GM18520 (cell line): ENCODE data around the gene DCAF6.
"Not testable (repeated sequence)": the region's sequence is repeated elsewhere in the genome, so short reads cannot be mapped to it uniquely, and the experiment has no call there.

Experiments used
- ATAC-seq: cut with Tn5 transposase; IDR thresholded peaks from one replicate; pipeline ENCODE4 v1.9.1; 2021; ENCODE audit not compliant: unreplicated experiment

The DCAF6 gene

DNA sequence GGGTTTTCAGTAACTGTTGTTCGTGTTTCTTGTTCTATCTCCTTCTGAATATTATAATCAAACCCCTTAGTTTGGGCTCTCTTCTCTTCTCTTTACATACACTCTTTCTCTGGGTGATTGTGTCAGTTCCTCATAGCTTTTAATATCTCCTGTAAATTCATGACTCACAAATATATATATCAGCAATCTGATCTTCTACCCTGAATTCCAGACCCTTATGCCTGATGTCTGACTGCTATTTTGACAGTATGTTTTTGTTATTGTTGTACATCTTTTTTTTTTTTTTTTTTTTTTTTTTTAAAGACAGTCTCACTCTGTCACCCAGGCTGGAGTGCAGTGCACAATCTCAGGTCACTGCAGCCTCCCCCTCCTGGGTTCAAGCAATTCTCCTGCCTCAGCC is 71.2 kb downstream of the DCAF6 start:
- ATAC-seq, result no peak

DNA sequence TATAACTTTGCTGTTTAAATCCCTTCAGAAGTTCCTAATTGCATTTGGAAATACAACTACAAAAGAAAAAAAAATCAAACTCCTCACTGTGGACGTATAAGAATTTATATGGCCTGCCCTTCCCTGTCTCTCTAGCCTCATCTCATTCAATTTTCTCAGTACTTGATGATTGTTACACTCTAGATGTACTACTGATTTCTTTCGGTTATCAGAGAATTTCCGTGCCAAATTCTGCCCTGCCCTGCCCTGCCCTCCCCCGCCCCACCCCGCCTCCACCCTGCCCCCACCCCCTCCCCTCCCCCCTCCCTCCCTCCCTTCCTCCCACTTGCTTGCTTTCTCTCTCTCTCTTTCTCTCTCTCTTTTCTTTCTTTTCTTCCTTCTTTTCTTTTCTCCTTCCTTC is 72.1 kb downstream of the DCAF6 start:
- ATAC-seq, result no peak

DNA sequence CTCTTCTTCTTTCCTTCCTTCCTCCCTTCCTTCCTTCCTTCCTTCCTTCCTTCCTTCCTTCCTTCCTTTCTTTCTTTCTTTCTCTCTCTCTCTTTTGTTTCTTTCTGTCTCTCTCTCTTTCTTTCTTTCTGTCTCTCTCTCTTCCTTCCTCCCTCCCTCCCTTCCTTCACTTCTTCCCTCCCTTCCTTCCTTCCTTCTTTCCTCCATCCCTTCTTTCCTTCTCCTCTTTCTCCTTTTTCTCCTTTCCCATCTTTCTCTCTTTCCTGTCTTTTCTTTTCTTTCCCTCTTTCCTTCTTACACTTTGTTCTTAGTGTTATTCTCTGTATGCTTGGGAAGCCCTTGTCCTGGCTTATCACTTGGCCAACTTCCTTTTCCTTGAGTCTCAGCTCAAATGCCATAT is 72.8 kb downstream of the DCAF6 start:
- ATAC-seq, result no peak

DNA sequence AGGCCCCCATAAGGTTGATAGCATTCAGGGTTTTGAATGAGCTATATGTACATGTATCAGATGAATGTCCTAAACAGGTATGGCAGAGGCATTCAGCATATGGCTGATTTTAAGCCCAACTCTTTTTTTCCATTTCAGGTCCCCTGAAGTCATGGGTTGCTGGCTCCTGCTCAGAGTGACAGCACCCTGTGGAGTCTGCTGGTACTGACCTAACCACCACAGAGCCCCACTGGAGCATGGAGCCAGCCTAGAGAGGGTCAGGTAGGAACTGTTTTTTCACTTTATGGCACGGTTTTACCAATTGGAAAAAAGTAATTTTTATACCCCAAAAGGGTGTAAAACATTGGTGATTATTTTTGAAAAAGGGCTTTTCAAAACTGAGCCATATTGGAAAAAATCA is 82.9 kb downstream of the DCAF6 start:
- ATAC-seq, result no peak

DNA sequence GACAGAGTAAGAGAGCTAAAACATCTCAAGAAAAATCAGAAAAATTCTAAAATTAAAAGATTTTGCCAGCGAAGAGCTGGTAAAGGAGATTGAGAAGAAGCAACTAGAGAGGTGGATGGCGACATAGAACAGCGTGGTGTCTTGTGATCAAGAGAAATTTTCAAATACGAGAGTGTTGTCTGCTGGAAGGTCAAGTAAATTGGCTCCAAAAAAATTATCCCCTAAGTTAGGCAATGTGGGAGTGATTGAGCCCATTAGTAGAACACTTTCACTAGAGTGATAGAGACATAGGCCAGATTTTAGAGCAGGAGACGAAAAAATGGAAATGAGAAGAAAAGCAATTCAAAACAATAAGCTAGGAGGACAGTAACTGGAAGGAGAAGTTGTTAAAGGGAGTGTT is 94.7 kb downstream of the DCAF6 start:
- ATAC-seq, result no peak

- ATAC-seq, result no peak
These were observed 95.1 kb downstream of the DCAF6 start for GRCh38 chr1:168031627-168032026.

GRCh38 chr1:168032029-168032428 is 95.5 kb downstream of the DCAF6 start:
- ATAC-seq, result no peak

- no peak for ATAC-seq
These were observed 98.9 kb downstream of the DCAF6 start for GRCh38 chr1:168035345-168035744.

DNA sequence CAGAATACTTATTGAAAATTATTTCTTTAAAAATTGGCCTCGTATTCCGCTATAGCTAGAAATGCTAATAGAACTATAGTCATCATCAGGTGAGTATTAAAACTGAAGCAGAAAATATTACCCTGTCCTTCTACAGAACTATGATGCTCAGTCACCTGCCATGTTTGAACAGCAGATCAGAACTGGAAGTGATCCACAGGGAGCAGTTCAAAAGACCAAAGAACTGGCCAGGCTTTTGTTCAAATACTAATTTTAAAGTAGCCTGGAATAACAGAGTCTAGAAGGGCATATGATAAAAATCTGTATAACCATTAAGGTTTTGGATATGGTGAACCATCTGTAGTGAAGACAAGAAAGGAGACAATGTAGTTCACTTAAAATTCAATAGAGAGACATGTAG is 105.9 kb downstream of the DCAF6 start:
- no peak for ATAC-seq

GRCh38 chr1:168045311-168045710 is 108.8 kb downstream of the DCAF6 start:
- no peak for ATAC-seq

- no peak for ATAC-seq
These were observed 113.8 kb downstream of the DCAF6 start for GRCh38 chr1:168050307-168050706.

DNA sequence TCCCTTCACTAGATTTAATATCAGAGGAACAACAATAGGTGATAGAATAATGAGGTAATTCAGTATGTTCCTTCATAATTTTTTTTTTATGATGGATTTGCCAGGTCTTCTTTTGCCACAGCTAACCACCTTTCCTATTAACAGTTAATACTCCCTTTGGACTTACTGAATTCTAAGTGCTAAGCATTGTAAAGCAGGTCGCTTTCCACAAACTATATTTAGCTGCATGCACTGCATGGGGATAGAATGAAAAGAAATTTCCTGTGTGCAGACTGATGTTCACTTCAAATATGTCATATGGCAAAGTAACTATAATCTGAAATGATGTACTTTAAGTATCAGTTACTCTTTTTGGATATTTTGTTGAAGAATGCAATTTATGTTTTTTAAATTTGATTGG is 114.4 kb downstream of the DCAF6 start:
- no peak for ATAC-seq

DNA sequence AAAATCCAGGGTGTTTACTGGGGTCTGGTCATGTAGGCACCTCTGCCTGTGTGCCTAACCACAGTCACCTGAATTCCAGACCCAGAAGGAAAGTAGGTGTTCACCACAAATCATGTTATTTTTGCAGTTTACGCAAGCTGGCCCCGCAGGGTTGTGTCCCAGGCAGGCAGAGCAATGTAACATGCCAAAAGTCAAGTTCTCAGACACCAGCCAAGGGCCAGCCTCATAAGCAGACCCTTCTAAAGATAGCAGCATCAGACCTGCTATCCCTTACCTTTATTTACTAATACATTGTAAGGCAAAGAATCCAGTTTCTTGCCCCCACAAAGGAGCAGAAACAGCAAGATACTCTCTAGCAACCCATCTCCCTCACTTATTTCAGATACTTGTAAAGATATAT is 117.2 kb downstream of the DCAF6 start:
- ATAC-seq, result no peak

- no peak for ATAC-seq
These were observed 117.6 kb downstream of the DCAF6 start for GRCh38 chr1:168054117-168054516.

DNA sequence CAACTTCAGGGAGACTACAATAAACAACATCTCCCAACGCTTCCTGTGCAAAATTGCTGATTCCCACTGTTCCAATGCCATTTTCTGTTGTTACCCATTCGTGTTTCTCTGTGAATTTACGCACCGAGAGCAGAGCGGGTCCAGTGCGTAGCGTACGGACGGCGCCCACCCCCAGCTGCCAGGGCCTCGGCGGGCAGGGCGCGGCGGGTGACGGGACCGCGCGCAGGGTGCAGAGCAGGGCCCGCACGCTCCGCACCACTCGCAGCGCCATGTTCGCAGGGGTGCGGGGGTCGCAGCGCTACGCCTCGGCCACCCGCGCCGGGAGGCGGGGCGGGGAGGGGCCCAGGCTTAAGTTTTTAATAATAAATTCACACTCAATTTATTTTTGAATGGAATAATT is 119.7 kb downstream of the DCAF6 start:
- ATAC-seq, result not testable (repeated sequence)

DNA sequence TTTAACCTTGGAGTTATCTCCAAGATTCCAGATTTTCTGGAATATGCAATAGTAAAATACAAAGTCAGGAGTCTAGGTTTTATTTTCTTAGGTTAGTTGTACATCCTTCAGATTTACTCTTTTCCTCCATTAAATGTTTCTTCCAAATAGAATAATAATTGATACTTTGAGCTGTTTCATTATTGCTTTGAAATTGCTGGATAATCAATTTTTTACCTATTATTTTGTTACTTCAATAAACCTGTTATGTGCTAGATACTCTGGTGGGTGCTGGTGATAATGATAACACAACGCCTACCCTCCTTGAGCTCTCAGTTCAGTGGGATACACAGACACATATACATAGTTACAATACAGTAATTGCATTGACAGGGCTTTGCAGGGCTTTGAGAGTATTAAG is 120.9 kb downstream of the DCAF6 start:
- ATAC-seq, result no peak

DNA sequence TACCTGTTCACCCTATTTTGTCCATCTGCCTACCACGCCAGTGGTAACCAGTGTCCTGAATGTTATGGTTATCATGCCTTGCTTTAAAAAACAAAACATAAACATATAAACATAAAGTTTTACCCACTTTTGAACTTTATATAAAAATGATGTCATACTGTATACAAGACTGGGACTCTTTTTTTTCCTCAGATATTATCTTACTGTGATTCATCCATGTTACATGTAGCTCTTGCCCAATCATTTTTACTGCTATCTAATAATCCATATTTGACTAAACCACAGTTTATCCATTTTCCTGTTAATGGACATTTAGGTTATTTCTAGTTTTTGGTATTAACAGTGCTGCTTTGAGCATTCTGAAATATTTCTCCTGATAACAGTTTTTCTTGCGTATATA is 121.4 kb downstream of the DCAF6 start:
- ATAC-seq, result no peak

- ATAC-seq, result no peak
These were observed 127.7 kb downstream of the DCAF6 start for GRCh38 chr1:168064216-168064615.

DNA sequence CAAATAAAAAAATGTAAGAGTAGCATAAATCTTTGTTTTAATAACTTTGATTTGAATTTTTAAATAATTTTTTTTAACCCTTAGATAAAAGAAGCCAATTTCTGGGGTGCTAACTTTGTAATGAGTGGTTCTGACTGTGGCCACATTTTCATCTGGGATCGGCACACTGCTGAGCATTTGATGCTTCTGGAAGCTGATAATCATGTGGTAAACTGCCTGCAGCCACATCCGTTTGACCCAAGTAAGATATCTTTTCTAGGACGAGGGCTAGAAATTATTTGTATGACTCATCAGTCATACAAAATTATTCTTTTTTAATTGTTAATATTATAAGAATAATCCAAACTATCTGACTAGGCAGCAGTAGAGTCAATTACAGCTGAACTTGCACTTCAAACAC is 129.0 kb downstream of the DCAF6 start:
- no peak for ATAC-seq

GRCh38 chr1:168069384-168069783 is 132.9 kb downstream of the DCAF6 start:
- no peak for ATAC-seq

DNA sequence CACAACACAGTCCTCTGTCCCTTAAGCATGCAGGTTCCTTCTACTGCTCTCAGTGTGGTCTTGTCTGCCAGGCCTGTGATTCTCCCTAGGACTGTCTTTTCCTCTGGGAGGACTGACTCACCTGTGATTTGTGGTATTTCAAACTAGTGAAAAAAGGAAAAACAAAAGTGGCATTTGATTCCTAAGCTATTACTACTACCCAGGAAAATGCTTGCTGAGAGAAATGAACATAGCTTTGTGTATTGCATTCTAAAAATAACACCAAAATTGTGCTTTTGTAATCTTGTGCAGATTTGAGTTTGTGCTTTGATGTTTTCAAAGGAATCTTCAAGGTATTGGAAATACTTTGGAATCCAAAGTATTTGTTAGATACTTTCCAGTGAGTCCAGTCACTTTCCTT is 143.3 kb downstream of the DCAF6 start:
- no peak for ATAC-seq

DNA sequence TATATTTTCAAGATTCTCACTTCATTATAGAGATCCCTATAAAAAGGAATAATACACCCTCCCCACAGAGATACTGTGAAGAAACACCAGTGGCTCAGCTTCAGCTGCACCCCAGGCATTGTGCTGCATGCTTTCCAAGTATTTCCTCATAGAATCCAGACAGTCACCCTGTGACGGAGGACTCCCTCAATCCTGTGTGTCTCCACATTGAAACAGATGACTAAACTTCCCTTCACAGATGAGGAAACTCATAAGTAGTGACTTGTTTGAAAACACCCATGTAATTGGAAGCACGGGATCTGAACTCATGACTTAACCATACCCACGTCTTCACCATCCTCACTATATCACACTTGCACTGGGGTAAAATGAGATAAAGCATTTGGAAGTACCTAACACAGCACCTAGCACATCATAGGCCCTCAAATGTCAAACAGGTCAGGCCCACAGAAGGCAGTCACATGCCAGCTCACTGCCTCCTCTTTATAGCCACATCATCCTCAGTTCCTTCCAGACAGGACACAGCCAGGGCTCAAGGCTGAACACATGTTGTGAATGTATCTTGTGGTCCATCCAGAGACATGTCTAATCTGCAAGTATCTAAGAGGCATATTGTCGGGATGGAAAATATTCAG is 145.0 kb downstream of the DCAF6 start:
- ATAC-seq, result no peak

DNA sequence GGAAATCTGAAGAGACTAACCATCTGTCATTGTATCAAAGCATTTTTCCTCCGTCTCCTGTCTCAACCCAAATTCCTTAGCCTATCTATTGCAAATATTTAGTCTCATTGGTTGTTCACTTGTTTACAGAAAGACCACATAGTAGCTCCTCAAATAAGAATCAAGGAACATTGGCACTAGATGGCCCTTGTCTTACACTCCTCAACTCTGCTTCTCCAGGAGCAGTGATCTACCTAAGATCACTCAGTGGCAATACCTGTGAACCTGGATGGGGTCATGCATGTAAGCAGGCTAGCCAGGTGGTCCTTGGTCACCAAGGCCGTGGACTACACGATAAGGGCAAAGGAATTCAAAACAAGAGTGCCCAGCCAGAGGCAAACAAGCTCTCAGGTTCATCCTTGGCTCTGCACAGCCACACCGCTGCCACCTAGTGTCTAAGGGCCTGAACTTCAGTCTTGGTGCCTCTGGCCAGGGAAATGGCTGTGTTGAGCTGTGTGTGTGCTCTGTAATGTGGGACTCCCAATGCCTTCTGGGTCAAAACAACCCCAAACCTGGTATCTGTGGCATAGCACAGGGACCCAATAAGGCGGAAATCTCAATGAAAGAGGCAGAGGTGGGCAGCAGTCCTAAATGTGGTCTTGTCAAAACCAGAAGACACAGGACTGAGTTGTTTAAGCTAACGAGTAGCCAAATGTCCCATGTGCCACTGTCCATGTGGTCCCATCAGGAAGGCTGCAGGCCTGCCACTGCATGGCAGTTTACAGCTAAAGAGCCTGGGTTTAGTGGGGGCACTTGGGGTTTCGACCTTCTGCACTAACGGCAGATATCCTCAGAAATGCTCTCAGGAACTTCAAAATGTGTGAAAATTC is 145.8 kb downstream of the DCAF6 start:
- ATAC-seq, result peak; percentile 72
